Mammary epithelial cell (primary cell): ENCODE measurements around the gene POU6F2.

Experiments
- EZH2 ChIP-seq: IDR thresholded peaks from 2 replicates; pipeline ENCODE4 v1.6.1; 2012; ENCODE audit warnings: low read length, inconsistent platforms, borderline replicate concordance
- TF ChIP-seq, protein P1 (sequence below), 2 donors: IDR thresholded peaks in 1 of 2; conservative IDR thresholded peaks in 1 of 2; 2 replicates each; pipeline ENCODE4 v1.5.1; 2011 to 2012; ENCODE audit warnings: inconsistent platforms in 2 of 2, low read length in 2 of 2, mild to moderate bottlenecking in 2 of 2, control low read depth in 1 of 2, low read depth in 1 of 2; ENCODE audit not compliant: insufficient read depth in 1 of 2; ENCODE audit errors: extremely low read depth in 1 of 2

GRCh38 chr7:39365751-39366295, 388.1 kb downstream of the POU6F2 start:
- TF ChIP-seq, protein P1, sequence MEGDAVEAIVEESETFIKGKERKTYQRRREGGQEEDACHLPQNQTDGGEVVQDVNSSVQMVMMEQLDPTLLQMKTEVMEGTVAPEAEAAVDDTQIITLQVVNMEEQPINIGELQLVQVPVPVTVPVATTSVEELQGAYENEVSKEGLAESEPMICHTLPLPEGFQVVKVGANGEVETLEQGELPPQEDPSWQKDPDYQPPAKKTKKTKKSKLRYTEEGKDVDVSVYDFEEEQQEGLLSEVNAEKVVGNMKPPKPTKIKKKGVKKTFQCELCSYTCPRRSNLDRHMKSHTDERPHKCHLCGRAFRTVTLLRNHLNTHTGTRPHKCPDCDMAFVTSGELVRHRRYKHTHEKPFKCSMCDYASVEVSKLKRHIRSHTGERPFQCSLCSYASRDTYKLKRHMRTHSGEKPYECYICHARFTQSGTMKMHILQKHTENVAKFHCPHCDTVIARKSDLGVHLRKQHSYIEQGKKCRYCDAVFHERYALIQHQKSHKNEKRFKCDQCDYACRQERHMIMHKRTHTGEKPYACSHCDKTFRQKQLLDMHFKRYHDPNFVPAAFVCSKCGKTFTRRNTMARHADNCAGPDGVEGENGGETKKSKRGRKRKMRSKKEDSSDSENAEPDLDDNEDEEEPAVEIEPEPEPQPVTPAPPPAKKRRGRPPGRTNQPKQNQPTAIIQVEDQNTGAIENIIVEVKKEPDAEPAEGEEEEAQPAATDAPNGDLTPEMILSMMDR (conservative IDR thresholded peaks at IDR 0.05 in 1 of 2, IDR thresholded peaks at IDR 0.05 in 1 of 2; ENCODE audit: extremely low read depth in 1 of 2, insufficient read depth in 1 of 2, low read depth in 1 of 2, low read length in 2 of 2): no peak
- TF ChIP-seq EZH2: no peak
